ENCODE measurements around the gene OR10R2. TPM values are rescaled to one million over a fixed set of nuclear protein-coding genes. Genes with fewer than 3 reads are reported as not detected.

OR10R2 gene
- total RNA-seq, 1 donor from 2014 or later = not detected

- H3K4me3 Mint-ChIP-seq (ENCODE audit: low read depth) = no peak overlapping the region
- no peak for TF ChIP-seq CTCF (IDR thresholded peaks at IDR 0.05; ENCODE audit: unreplicated experiment)
- H3K4me1 Mint-ChIP-seq (ENCODE audit: low read depth) = no peaks in the 10 kb centered on the region
- H3K27me3 Mint-ChIP-seq = peaks cover 3% of the 10 kb centered on the region
- no peaks in the 10 kb centered on the region for H3K36me3 Mint-ChIP-seq (ENCODE audit: insufficient read depth)
- H3K27ac Mint-ChIP-seq = no peak overlapping the region
- peaks cover 8% of the 10 kb centered on the region for H3K9me3 Mint-ChIP-seq (ENCODE audit: low read depth)
- no peak for DNase-seq (ENCODE audit: low spot score, unreplicated experiment)
Measured at GRCh38 chr1:158454537-158454936, 17.5 kb upstream of the OR10R2 start.

GRCh38 chr1:158457246-158457645, 14.8 kb upstream of the OR10R2 start:
- peaks cover 3% of the 10 kb centered on the region for H3K27me3 Mint-ChIP-seq
- no peaks in the 10 kb centered on the region for H3K9me3 Mint-ChIP-seq (ENCODE audit: low read depth)
- no peak for DNase-seq (ENCODE audit: low spot score, unreplicated experiment)
- H3K4me1 Mint-ChIP-seq (ENCODE audit: low read depth) = no peaks in the 10 kb centered on the region
- no peaks in the 10 kb centered on the region for H3K36me3 Mint-ChIP-seq (ENCODE audit: insufficient read depth)
- no peak overlapping the region for H3K27ac Mint-ChIP-seq
- no peak overlapping the region for H3K4me3 Mint-ChIP-seq (ENCODE audit: low read depth)
- no peak for TF ChIP-seq CTCF (IDR thresholded peaks at IDR 0.05; ENCODE audit: unreplicated experiment)

- TF ChIP-seq CTCF (IDR thresholded peaks at IDR 0.05; ENCODE audit: unreplicated experiment) = no peak
- Mint-ChIP-seq H3K27ac (no peak overlapping the region), H3K27me3 (peaks cover 3% of the 10 kb centered on the region), H3K4me3 (ENCODE audit: low read depth) (no peak overlapping the region), H3K36me3 (ENCODE audit: insufficient read depth) (no peaks in the 10 kb centered on the region), H3K9me3 (ENCODE audit: low read depth) (no peaks in the 10 kb centered on the region), H3K4me1 (ENCODE audit: low read depth) (no peaks in the 10 kb centered on the region)
- DNase-seq (ENCODE audit: low spot score, unreplicated experiment) = no peak
Measured at GRCh38 chr1:158458263-158458662, 13.8 kb upstream of the OR10R2 start.

- Mint-ChIP-seq H3K27ac (no peak within 1 kb of the TSS), H3K27me3 (peaks cover 3% of the 10 kb centered on the region), H3K36me3 (ENCODE audit: insufficient read depth) (no peaks in the 10 kb centered on the region), H3K4me1 (ENCODE audit: low read depth) (no peaks in the 10 kb centered on the region), H3K4me3 (ENCODE audit: low read depth) (no peak within 1 kb of the TSS), H3K9me3 (ENCODE audit: low read depth) (no peaks in the 10 kb centered on the region)
- no peak for TF ChIP-seq CTCF (IDR thresholded peaks at IDR 0.05; ENCODE audit: unreplicated experiment)
- DNase-seq (ENCODE audit: low spot score, unreplicated experiment) = no peak
Measured at GRCh38 chr1:158461534-158461933, 10.5 kb upstream of the OR10R2 start, which contains the start of gene OR10K1. TSS of gene OR10K1 (plus strand) at chr1:158461834. CDS start at chr1:158465562, 3,728 bp downstream.

- Mint-ChIP-seq H3K4me3 (ENCODE audit: low read depth) (no peak overlapping the region), H3K4me1 (ENCODE audit: low read depth) (no peaks in the 10 kb centered on the region), H3K9me3 (ENCODE audit: low read depth) (no peaks in the 10 kb centered on the region), H3K27ac (no peak overlapping the region), H3K36me3 (ENCODE audit: insufficient read depth) (no peaks in the 10 kb centered on the region), H3K27me3 (no peaks in the 10 kb centered on the region)
- TF ChIP-seq CTCF (IDR thresholded peaks at IDR 0.05; ENCODE audit: unreplicated experiment) = no peak
- DNase-seq (ENCODE audit: low spot score, unreplicated experiment) = no peak
Measured at GRCh38 chr1:158485455-158485854, 13.4 kb downstream of the OR10R2 start.
